ENCODE measurements around the gene TMEM69. TPM values are rescaled to one million over a fixed set of nuclear protein-coding genes. Genes with fewer than 3 reads are reported as not detected.
"Not testable (repeated sequence)": the region's sequence is repeated elsewhere in the genome, so short reads cannot be mapped to it uniquely, and the experiment has no call there.

Gene TMEM69
- total and polyA plus RNA-seq, 2 of the 8 experiments (the other 6 are each of a cell fraction or from before 2014, with no cell fraction given) = 39.0 to 123 TPM

- TF ChIP-seq RAD21 (IDR thresholded peaks at IDR 0.05 in 1 of 2, conservative IDR thresholded peaks at IDR 0.05 in 1 of 2; ENCODE audit: low read depth in 2 of 2, low read length in 2 of 2) = no peak
- TF ChIP-seq CBX5 (IDR thresholded peaks at IDR 0.05; ENCODE audit: low read depth, low read length) = no peak
- no peak for TF ChIP-seq MAX (IDR thresholded peaks at IDR 0.05)
- no peak for TF ChIP-seq POU5F1 (IDR thresholded peaks at IDR 0.05; ENCODE audit: low read depth, low read length)
- no peak for TF ChIP-seq CBX8 (IDR thresholded peaks at IDR 0.05; ENCODE audit: borderline replicate concordance, low read depth, low read length)
Measured at GRCh38 chr1:45674478-45674877, 13.5 kb upstream of the TMEM69 start (continued).

GRCh38 chr1:45676553-45676952 lies 11.4 kb upstream of the TMEM69 start:
- H3K4me3 ChIP-seq (ENCODE audit: extremely low read depth in 1 of 4, insufficient read depth in 2 of 4, low read depth in 3 of 4, low read length in 4 of 4); H3K36me3 ChIP-seq (ENCODE audit: control insufficient read depth in 2 of 4, insufficient read depth in 4 of 4, low read length in 3 of 4); H3K18ac ChIP-seq (ENCODE audit: extremely low read depth, low read length); H4K8ac ChIP-seq (ENCODE audit: extremely low read depth, insufficient read depth, low read length); H3K23ac ChIP-seq (ENCODE audit: insufficient read length); H3K9ac ChIP-seq (replicated peaks in 1 of 4; ENCODE audit: extremely low read depth in 1 of 4, low read depth in 3 of 4, low read length in 3 of 4); H4K5ac ChIP-seq (ENCODE audit: insufficient read length, low read depth, low read length); H3K27me3 ChIP-seq (replicated peaks in 1 of 4; ENCODE audit: control insufficient read depth in 3 of 4, extremely low read depth in 1 of 4, insufficient read depth in 3 of 4, low read length in 3 of 4); H2BK120ac ChIP-seq (replicated peaks; ENCODE audit: low read depth, low read length); H4K91ac ChIP-seq (replicated peaks; ENCODE audit: insufficient read length, low read length); H3K27ac ChIP-seq (ENCODE audit: low read depth, low read length); H3K56ac ChIP-seq (replicated peaks; ENCODE audit: insufficient read length, low read depth, low read length); FAIRE-seq; H3K4me2 ChIP-seq (ENCODE audit: insufficient read depth in 1 of 2, low read depth in 2 of 2, low read length in 2 of 2); H3K4ac ChIP-seq (replicated peaks; ENCODE audit: insufficient read length, low read depth, low read length); H2AFZ ChIP-seq (ENCODE audit: low read length); H3K79me1 ChIP-seq (ENCODE audit: low read depth, low read length); DNase-seq (ENCODE audit: low read depth in 1 of 2, low spot score in 2 of 2); H2BK12ac ChIP-seq (ENCODE audit: low read depth, low read length); H3K23me2 ChIP-seq (ENCODE audit: low read depth, low read length); H2BK20ac ChIP-seq (ENCODE audit: low read length); H3K9me3 ChIP-seq (ENCODE audit: insufficient read depth in 2 of 2, low read depth in 1 of 2, low read length in 1 of 2); H3K14ac ChIP-seq (ENCODE audit: insufficient read length); H2BK5ac ChIP-seq (ENCODE audit: low read depth, low read length); H2AK5ac ChIP-seq (ENCODE audit: low read depth, low read length); H2BK15ac ChIP-seq (ENCODE audit: low read length): not testable (repeated sequence)
- WGBS, 2 experiments (ENCODE audit: extremely low coverage in 1 of 2, insufficient coverage in 1 of 2, insufficient read length in 1 of 2, insufficient replicate concordance in 2 of 2, low coverage in 1 of 2, low lambda C conversion rate in 2 of 2, missing lambda C conversion rate in 1 of 2) = 74% methylated on average over 6 of the region's 7 CpGs; no CpG with 5 or more reads in 1 of the 2 experiments
- H4K20me1 ChIP-seq (replicated peaks in 1 of 2; ENCODE audit: control insufficient read depth in 1 of 2, insufficient read depth in 2 of 2, low read length in 2 of 2) = peaks cover 23 to 26% of the 10 kb centered on the region in 2 experiments
- H3K4me1 ChIP-seq (replicated peaks in 1 of 4; ENCODE audit: control insufficient read depth in 3 of 4, insufficient read depth in 4 of 4, low read length in 3 of 4) = peaks cover 0 to 20% (median 5%) of the 10 kb centered on the region in 4 experiments; a peak in 5 of 7 replicates
- POLR2A ChIA-PET (ENCODE audit: partially characterized antibody) = interaction anchor here (0.5 to 1.8 kb wide), 4 partner anchors 9 to 591 kb away, joined by 3 to 11 read pairs (median 4); partner anchors contain the start of gene GPBP1L1
- CTCF ChIA-PET (ENCODE audit: partially characterized antibody) = interaction anchor here (1.2 kb wide), 1 partner anchor 210 kb away, joined by 4 read pairs; no protein-coding TSS in a partner anchor
- H3K79me2 ChIP-seq (ENCODE audit: control insufficient read depth in 1 of 2, insufficient read depth in 2 of 2, low read length in 2 of 2) = peaks cover 65 to 98% of the 10 kb centered on the region in 2 experiments
